SW480 (cell line): ENCODE results near the gene STK4.

Experiments used
- DNase-seq: peaks from one replicate; pipeline ENCODE4 v3.0.0-alpha.2; 2016; ENCODE audit warnings: low spot score

Gene STK4

GRCh38 chr20:44954211-44954610 is 12.1 kb upstream of the STK4 start:
- DNase-seq: no peak

- no peak for DNase-seq
Observed at GRCh38 chr20:44955270-44955669, 11.0 kb upstream of the STK4 start.

GRCh38 chr20:44956410-44956809 is 9.9 kb upstream of the STK4 start:
- DNase-seq: no peak

GRCh38 chr20:44958276-44958675 is 8.0 kb upstream of the STK4 start:
- no peak for DNase-seq

- peak; percentile 23 for DNase-seq
Observed at GRCh38 chr20:44959082-44959637, 7.2 kb upstream of the STK4 start.

- DNase-seq: peak; percentile 72
Observed at GRCh38 chr20:44959638-44960102, 6.6 kb upstream of the STK4 start.

GRCh38 chr20:44960103-44960852 is 6.0 kb upstream of the STK4 start, which contains the start of gene TOMM34:
TSS of gene TOMM34 (minus strand) at chr20:44960397. CDS start at chr20:44960333, 64 bp downstream.
- peak; percentile 98 for DNase-seq

GRCh38 chr20:44961011-44961869 is 5.1 kb upstream of the STK4 start:
- DNase-seq: peak; percentile 67

- peak; percentile 71 for DNase-seq
Observed at GRCh38 chr20:44961870-44962267, 4.4 kb upstream of the STK4 start.

- no peak for DNase-seq
Observed at GRCh38 chr20:44962483-44962882, 3.8 kb upstream of the STK4 start.

GRCh38 chr20:44963325-44964215 is 2.7 kb upstream of the STK4 start:
- no peak for DNase-seq

- DNase-seq: no peak
Observed at GRCh38 chr20:44965651-44966029, 672 bp upstream of the STK4 start.

- peak; percentile 21 for DNase-seq
Observed at GRCh38 chr20:44967207-44967807, 995 bp downstream of the STK4 start.

- DNase-seq: no peak
Observed at GRCh38 chr20:44969300-44969894, 3.1 kb downstream of the STK4 start.

GRCh38 chr20:44970243-44970757 is 4.0 kb downstream of the STK4 start:
- no peak for DNase-seq

GRCh38 chr20:44973053-44973452 is 6.7 kb downstream of the STK4 start:
- no peak for DNase-seq

- DNase-seq: no peak
Observed at GRCh38 chr20:44976698-44977097, 10.4 kb downstream of the STK4 start.

- peak; percentile 43 for DNase-seq
Observed at GRCh38 chr20:44979090-44979621, 12.8 kb downstream of the STK4 start.

- DNase-seq: no peak
Observed at GRCh38 chr20:44981736-44982406, 15.6 kb downstream of the STK4 start.
